Measurements from ENCODE around the gene WT1. TPM values are rescaled to one million over a fixed set of nuclear protein-coding genes. Genes with fewer than 3 reads are reported as not detected.

WT1 gene
- total and polyA plus RNA-seq, 2 donors (not counting 3 experiments of a cell fraction or from before 2014, with no cell fraction given), result not detected

- no peaks in the 10 kb centered on the region for H3K9me1 ChIP-seq (replicated peaks; ENCODE audit: control insufficient read depth, extremely low read depth, insufficient read depth, low read length)
Observed at GRCh38 chr11:32426192-32426591, 9.1 kb downstream of the WT1 start.

More at GRCh38 chr11:32426192-32426591, 9.1 kb downstream of the WT1 start:
- Histone ChIP-seq H3K79me2 (ENCODE audit: control insufficient read depth, insufficient read depth, low read length) (no peaks in the 10 kb centered on the region), H3K9me3 (replicated peaks; ENCODE audit: control insufficient read depth, insufficient read depth, low read length) (no peaks in the 10 kb centered on the region), H4K20me1 (replicated peaks; ENCODE audit: control insufficient read depth, extremely low read depth, insufficient read depth, low read length) (no peaks in the 10 kb centered on the region), H3K4me2 (ENCODE audit: insufficient read depth, low read length) (no peak overlapping the region), H3K36me3 (ENCODE audit: control insufficient read depth in 2 of 2, extremely low read depth in 1 of 2, insufficient read depth in 2 of 2, low read length in 2 of 2) (no peaks in the 10 kb centered on the region), H3K27me3 (ENCODE audit: control insufficient read depth in 2 of 2, insufficient read depth in 2 of 2, low read length in 2 of 2) (peaks cover 57 to 73% of the 10 kb centered on the region in 2 experiments), H2AFZ (ENCODE audit: low read depth, low read length) (no peak overlapping the region), H3K9ac (replicated peaks; ENCODE audit: extremely low read depth, insufficient read depth, low read length) (no peak overlapping the region), H3K27ac (ENCODE audit: insufficient read depth, low read depth, low read length) (no peak overlapping the region), H3K4me1 (ENCODE audit: control insufficient read depth, extremely low read depth, insufficient read depth, low read length) (no peaks in the 10 kb centered on the region), H3K4me3 (replicated peaks in 1 of 3; ENCODE audit: insufficient read depth in 1 of 3, low read depth in 1 of 3, low read length in 3 of 3) (no peak overlapping the region)
- ChIA-PET POLR2A (no interaction called here), CTCF (interaction anchor here (1.0 kb wide), 1 partner anchor 40 kb away, joined by 3 read pairs; no protein-coding TSS in a partner anchor)
- intact Hi-C loops (cut with micrococcal nuclease), result no loop called here
- no peak for FAIRE-seq
- DNase-seq (ENCODE audit: low read depth, low spot score), result no peak
- dilution Hi-C loops (cut with MboI; ENCODE audit: extremely low pct_ligation_motif_present, low sequenced_read_pairs), result no loop called here
- BruUV-seq (replicated peaks), result no TSS peak
- no peak for TF ChIP-seq FOS (IDR thresholded peaks at IDR 0.05; ENCODE audit: borderline replicate concordance, insufficient read depth, low read length)
- TF ChIP-seq CTCF (IDR thresholded peaks at IDR 0.05; ENCODE audit: extremely low read depth in 1 of 2, insufficient read depth in 1 of 2, low read depth in 1 of 2, low read length in 2 of 2), result no peak
- no peak for TF ChIP-seq POLR2A (IDR thresholded peaks at IDR 0.05; ENCODE audit: low read depth, low read length)
- TF ChIP-seq MAX (IDR thresholded peaks at IDR 0.05; ENCODE audit: insufficient read depth, insufficient read length), result no peak
- TF ChIP-seq POLR2AphosphoS5 (IDR thresholded peaks at IDR 0.05; ENCODE audit: insufficient read depth, low read depth, low read length), result no peak
- no peak for TF ChIP-seq EZH2 (IDR thresholded peaks at IDR 0.05; ENCODE audit: borderline replicate concordance, low read depth, low read length, severe bottlenecking)
- no peak for TF ChIP-seq MYC (IDR thresholded peaks at IDR 0.05; ENCODE audit: low read depth, low read length)
- TF ChIP-seq JUN (IDR thresholded peaks at IDR 0.05; ENCODE audit: borderline replicate concordance, insufficient read depth, insufficient read length, low read depth), result no peak
- TF ChIP-seq GATA2 (IDR thresholded peaks at IDR 0.05; ENCODE audit: insufficient read depth, insufficient read length, low read depth, low read length), result no peak

Data from endothelial cell of umbilical vein (primary cell).